Measurements from ENCODE around the gene GPR152.

The GPR152 gene

GRCh38 chr11:67423466-67423865 lies 29.1 kb downstream of the GPR152 start:
- DNase-seq, result no peak

DNA sequence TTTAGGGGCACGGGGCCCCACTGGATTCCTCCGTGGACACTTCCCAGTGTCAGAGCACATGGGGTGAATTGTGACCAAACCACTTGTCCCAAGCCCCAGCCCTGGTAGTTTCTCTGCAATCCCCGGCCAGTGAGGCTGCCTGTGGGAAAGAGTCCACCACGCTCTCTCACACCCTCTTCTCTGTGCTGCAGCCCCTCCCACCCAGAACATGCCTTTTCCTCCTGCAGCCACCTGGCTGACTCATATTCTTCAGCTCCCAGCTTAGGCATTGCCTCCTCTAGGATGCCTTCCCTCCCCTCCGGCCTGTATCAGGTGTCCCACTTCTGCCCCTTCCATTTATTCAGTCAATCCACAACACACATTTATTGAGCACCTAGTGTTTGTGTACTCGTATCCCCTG lies 29.6 kb downstream of the GPR152 start:
- no peak for DNase-seq

DNA sequence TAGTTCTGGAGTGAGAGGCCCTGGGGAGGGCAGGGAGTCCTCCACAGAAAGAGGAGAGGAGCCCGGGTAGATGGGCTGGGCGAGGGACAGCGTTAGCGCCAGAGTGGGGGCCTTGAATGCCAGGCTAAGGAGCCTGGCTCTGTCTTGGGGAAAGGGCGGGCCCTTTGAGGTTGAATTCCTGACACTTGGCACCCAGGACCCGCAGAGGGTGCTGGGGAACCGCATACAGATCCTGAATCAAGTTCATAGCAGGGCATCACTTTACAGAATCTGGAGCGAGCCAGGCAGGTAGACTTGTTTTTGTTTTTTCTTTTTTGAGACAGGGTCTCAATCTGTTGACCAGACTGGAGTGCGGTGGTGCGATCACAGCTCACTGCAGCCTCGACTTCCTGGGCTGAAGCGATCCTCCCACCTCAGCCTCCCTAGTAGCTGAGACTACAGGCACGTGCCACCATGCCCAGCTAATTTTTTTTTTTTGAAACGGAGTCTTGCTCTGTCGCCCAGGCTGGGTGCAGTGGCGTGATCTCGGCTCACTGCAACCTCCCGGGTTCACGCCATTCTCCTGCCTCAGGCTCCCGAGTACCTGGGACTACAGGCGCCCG lies 31.0 kb downstream of the GPR152 start:
- DNase-seq, result no peak

DNA sequence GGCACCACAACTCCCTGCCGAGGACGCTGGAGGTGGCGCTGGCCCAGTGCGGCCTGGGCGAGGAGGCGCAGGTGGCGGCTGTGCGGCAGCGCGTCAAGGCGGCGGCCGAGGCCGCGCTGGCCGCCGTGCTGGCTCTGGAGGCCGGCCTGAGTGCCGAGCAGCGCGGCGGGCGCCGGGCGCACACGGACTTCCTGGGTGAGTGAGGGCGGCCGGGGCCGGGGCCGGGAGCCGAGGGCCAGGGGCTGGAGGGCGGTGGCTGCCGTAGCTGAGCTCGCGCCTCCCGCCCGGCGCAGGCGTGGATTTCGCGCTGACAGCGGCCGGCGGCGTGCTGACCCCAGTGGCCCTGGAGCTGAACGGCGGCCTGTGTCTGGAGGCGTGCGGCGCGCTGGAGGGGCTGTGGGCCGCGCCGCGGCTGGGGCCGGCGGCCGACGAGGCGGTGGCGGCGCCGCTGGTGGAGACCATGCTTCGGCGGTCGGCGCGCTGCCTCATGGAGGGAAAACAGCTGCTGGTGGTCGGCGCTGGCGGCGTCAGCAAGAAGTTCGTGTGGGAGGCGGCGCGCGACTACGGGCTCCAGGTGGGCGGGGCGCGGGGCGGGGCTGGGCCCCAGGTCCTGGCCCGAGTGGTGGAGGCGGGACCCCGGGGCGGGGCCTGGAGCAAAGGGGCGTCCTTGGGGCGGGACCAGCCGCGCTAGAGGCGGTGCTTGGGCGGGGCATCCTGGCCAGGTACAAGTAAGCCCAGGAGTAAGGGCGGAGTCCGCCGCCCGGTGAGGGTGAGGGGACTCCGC lies 31.7 kb downstream of the GPR152 start:
- peak; percentile 97 for DNase-seq

DNA sequence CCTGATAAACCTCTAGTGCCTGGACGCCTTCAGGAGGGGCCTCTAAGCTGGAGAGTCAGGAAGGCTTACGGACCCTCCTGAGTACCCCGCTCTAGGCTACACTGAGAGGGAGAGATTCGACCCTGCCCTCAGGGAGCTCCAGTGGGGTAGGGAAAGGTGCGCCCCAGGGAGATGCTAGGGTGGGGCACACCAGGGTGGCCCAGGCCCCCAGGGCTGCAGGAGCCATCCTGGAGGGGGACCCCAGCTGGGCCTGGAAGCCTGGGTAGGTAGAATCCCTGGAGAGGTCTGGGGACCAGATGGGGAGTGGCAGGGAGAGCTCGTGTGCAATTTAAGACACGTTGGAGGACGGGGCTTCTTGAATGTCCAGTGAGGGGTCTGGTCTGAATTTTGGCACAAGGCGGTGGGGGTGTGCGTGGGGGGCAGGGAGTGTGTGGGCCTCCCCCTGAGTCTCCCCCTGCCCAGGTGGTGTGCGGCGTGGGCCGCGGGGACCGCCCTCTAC lies 32.3 kb downstream of the GPR152 start:
- no peak for DNase-seq

DNA sequence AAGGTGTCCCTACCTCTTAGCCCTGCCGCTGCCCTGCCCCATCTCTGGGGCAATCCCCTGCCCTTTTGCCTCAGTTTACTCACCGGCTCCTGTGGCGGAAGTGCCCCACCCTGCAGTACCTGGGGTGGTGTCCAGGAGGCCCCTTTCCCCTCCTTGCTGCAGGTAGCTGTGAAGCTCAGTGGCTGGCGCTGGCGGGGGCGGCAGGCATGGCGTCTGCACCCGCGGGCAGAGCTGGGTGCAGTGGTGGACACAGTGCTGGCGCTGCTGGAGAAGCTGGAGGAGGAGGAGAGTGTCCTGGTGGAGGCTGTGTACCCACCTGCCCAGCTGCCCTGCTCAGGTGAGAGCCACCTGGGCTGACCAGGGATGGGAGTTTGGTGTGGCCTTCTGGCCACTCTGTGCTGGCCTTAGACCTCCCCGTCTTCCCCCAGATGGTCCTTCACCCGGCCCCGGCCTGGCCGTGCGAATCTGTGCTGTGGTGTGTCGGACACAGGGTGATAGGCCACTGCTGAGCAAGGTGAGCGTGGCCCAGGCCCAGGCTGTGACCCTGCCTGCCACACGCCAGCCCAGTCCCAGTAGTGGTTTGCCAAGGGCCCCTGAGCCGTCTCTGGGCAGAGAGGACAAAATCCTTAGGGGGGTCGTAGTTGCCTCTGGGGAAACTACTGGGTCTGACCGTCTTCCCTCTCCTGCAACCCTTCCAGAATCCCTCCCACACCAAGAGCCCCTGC lies 33.0 kb downstream of the GPR152 start:
- no peak for DNase-seq

- peak; percentile 85 for DNase-seq
Measured at GRCh38 chr11:67418476-67419281, 33.9 kb downstream of the GPR152 start.

- no peak for DNase-seq
Measured at GRCh38 chr11:67417425-67417824, 35.1 kb downstream of the GPR152 start.

DNA sequence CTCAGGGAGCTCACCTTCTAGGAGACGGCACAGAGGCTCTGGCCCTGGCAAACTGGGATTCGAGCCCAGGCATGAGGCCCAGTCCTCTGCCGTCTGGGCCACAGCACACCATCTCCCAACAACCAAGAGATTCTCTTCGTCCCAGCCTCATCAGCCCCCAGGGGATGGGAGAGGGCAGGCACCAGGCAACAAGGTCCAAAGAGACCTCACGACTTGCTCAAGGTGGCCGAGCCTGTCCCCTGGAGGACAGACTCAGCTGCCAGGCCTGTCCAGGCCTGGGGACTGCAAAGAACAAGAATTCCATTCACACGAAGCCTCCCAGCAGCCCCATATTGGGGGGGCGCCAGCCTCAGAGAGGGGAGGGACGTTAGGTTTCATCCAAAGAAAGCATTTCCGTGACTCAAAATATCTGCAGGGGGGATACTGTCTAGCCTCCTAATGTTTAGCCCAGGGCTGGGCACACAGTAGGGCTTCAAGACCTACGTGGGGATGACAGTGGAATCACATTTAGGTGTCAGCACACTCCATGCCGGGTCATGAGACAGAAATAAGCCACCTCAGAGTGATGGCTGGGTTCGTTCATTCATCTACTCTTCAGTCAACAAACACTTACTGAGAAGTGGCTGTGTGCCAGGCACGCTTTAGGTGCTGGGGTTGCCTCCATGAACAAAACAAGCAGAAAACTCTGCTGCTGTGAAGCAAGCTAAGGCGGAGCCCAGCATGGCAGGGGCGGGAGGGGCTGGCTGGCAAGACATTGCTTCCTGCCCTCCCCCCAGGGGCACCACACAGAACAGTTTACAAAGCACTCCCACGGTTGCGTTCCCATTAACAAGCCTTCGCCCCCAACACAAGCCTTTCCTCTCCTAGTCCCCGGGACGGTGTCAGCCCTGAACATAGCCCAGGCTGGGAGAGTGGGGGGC lies 35.9 kb downstream of the GPR152 start:
- DNase-seq, result peak; percentile 60

- no peak for DNase-seq
Measured at GRCh38 chr11:67415501-67416304, 36.8 kb downstream of the GPR152 start, which contains the start of gene CARNS1. Gene CARNS1, plus strand, starts transcription at chr11:67415678. Its CDS starts 522 bp downstream, at chr11:67416200.

DNA sequence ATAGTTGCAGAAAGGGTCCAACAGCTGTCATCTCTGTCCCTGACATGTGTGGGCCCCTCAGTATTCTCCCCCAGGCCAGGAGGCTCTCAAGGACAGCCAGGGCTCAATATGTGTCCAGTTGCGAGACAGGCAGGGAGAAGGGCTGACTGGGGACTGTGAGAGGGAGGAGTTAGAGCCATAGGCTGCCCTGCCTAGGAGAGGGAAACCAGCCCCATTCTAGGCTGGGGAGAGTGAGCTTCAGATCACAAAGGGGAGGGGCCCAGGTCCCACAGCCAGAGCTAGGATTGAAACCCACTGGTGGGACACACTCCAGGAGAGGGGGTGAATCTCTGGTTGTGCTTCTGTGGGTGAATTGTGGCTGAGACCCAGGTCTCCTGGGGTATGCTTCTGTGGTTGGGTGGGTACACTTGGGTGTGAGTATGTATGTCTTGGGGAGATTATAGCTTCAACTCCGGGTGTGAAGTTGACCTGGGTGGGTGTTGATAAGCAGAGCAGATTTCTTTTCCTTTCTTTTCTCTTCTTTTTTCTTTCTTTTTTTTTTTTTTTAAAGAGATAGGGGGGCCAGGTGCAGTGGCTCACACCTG lies 39.2 kb downstream of the GPR152 start:
- no peak for DNase-seq

DNA sequence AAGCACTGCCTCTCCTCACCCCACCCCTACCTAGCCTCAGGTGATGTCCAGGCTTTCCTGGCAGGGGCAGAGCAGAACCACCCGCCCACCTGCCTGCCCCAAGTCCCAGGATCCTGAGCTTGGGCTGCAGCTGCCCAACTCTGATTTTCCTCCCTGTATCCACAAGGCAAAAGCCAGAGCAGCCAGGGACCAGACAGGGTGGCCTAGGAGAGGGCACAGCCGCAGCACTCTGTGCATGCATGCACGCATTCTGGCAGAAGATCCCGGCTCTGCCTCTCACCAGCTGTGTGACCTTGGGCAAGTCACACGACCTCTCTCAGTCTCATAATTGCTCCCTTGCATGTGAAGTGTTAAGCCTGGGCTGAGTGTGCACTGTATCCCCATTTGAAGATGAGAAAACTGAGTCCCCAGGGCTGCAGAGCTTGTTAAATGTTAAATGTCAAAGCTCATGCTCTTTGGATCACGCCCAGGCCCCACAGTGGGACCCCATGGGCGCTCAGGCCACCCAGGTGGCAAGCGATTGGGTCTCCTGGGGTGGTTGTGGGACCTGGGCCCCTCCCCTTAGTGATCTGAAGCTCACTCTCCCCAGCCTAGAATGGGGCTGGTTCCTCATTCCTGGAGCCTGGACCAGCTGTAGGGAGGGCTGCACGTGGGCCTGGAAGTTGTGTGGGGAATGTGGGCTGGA lies 39.9 kb downstream of the GPR152 start:
- no peak for DNase-seq

DNA sequence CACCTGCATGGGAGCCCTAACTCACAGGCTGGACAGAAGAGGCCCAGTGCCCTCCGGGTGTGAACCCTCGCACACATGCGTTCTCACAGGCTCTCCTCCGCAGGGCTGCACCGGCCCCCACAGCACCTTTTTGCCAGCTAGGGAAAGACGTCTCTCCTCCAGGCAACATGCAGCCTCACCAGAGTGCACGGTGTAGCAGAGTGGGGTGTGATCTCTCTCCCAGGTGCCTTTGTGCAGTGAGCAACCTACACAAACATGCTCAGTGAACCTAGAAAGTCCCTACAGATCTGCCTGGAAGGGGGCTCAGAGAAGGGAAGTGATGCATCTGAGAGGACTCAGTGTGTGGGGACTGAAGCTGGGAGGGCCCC lies 40.8 kb downstream of the GPR152 start:
- no peak for DNase-seq

DNA sequence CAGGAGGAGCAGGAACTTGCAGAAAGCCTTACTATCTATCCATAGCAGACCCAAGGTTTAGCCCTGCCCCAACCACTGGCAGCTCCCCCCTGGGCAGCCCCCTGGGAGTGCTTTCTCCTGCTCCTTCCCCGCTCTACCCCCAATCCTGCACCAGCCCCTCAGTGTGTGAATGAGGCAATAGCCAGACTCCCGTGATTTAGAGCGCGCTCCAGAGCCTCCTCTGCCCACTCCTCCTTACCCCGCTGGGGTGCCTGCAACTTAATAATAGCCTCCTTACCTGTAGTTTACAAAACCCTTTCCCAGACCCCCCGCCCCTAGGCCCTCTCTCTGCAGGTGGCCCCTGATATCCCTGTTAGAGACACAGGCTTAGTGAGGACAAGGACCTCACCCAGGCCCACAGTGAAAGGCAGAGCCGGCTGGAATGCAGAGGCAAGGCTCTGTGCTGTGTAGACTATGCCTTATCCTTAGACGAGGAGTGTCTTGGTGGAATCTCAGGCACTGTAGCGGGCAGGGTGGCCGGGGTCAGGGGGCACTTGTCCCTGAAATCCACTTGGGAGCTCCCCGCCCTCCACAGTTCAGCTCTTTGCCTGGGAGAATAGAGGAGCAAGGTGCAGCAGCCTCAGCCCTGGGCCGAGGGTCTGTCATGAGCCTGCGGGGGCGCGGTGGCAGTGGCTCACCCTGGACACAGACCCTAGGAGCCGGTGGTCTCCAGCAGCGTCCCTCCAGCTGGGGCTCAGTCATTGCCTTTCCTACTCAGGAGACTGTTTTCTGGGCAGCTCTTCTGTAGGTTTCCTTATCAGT lies 41.3 kb downstream of the GPR152 start:
- no peak for DNase-seq

- DNase-seq, result no peak
Measured at GRCh38 chr11:67410369-67410831, 42.1 kb downstream of the GPR152 start.

DNA sequence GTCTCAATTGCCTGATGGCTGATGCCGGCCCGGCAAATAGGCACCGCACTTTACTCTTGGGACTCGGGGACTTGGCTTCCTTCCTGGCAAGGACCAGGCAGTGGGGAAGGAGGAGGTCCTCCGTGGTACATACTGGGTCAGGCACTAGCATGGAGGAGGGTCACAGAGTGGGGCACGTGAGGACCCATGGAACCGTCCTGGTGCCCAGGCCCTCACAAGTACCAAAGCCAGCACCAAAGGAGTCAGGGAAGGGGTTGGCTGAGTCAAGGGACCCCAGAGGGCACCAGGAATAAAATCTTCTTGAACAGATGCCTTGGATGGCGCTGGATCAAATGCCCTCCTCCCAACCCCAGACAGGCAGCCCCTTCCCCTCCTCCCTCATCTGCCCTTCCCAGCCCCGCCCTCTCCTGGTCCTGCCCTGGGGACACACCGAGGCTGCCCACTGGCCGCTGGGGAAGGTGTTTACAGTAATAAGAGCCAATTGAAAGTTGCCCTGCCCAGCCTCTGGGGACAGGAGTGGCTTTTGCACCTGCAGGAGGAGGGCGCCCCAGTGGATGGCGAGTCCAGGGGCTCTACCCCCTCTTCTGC lies 42.7 kb downstream of the GPR152 start:
- no peak for DNase-seq

GRCh38 chr11:67409261-67409666 lies 43.3 kb downstream of the GPR152 start:
- DNase-seq, result no peak

DNA sequence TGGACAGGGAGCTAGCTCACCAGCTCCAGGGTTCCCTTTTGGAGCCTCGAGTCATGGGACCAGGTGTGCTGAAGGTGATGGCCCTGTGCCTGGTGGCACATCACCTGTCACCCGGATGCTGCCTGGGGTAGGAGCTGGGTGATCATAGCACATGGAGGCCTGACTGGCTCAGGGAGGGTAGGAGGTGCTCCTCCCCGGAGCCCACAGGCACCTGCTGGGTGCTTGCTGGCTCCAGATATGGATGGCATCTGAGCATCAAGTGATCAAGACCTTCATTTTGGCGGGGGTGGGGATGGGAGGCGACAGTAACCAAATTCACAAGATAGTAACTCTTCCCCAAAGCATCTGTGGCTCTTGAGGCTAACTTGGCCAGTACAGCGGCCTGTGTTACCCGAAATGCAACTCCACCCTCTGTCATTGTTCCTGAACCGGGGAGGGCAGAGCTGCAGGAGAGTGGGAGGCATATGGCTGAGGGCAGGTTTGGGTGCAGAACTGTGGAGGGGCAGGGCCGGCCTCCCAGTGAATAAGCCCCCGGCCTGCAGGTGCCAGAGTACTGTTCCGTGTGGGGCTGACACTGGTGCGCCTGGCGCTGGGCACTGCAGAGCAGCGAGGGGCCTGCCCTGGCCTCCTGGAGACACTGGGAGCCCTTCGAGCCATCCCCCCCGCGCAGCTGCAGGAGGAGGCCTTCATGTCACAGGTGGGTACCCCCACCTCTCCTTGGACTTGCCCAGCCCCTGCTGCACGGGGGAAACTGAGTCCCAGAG lies 43.9 kb downstream of the GPR152 start:
- DNase-seq, result no peak
